SK-N-SH treated with all-trans-retinoic acid at 6 μM for 48 hours (cell line): ENCODE results near the gene TRABD2A.

Experiments
- ATAC-seq: fragments of 200-7000 bp; cut with Tn5 transposase; 3 replicates; pipeline ENCODE4 v1.9.1; 2020; ENCODE audit warnings: mild to moderate bottlenecking, moderate library complexity
- ARNTL ChIP-seq: fragments of 450-650 bp; formaldehyde crosslinking; IDR thresholded peaks from 2 replicates; pipeline ENCODE4 v1.5.0; 2020; ENCODE audit warnings: low read depth, mild to moderate bottlenecking, moderate library complexity, borderline replicate concordance
- BACH2 ChIP-seq: fragments of 250-450 bp; sonication (Bioruptor Pico); IDR thresholded peaks from 2 replicates; pipeline ENCODE4 v1.9.0; 2021; ENCODE audit warnings: mild to moderate bottlenecking, borderline replicate concordance
- CSDC2 ChIP-seq: fragments of 250-450 bp; sonication (Bioruptor Pico); IDR thresholded peaks from 2 replicates; pipeline ENCODE4 v1.5.0; 2020; ENCODE audit warnings: mild to moderate bottlenecking, moderate library complexity
- GLIS3 ChIP-seq: fragments of 250-450 bp; sonication (Bioruptor Pico); IDR thresholded peaks from 2 replicates; pipeline ENCODE4 v1.5.0; 2020; ENCODE audit warnings: mild to moderate bottlenecking, moderate library complexity
- ISL1 ChIP-seq: fragments of 250-450 bp; sonication (Bioruptor Pico); IDR thresholded peaks from 2 replicates; pipeline ENCODE4 v2.1.2; 2022; ENCODE audit warnings: mild to moderate bottlenecking, moderate library complexity
- PPARA ChIP-seq: fragments of 250-450 bp; sonication (Bioruptor Pico); IDR thresholded peaks from 2 replicates; pipeline ENCODE4 v1.5.0; 2020; ENCODE audit warnings: mild to moderate bottlenecking, borderline replicate concordance
- SNAI2 ChIP-seq: fragments of 250-450 bp; sonication (Bioruptor Pico); IDR thresholded peaks from 2 replicates; pipeline ENCODE4 v1.5.0; 2020; ENCODE audit warnings: mild to moderate bottlenecking, moderate library complexity
- TCF4 ChIP-seq: fragments of 250-450 bp; sonication (Bioruptor Pico); IDR thresholded peaks from 2 replicates; pipeline ENCODE4 v1.8.0; 2021; ENCODE audit warnings: mild to moderate bottlenecking, moderate library complexity, borderline replicate concordance
- ZFP3 ChIP-seq: fragments of 250-450 bp; sonication (Bioruptor Pico); IDR thresholded peaks from 2 replicates; pipeline ENCODE4 v1.5.0; 2020; ENCODE audit warnings: mild to moderate bottlenecking, moderate library complexity
- ZFP30 ChIP-seq: fragments of 450-650 bp; formaldehyde crosslinking; IDR thresholded peaks from 2 replicates; pipeline ENCODE4 v1.5.0; 2022; ENCODE audit warnings: mild to moderate bottlenecking, moderate library complexity
- ZNF565 ChIP-seq: fragments of 450-650 bp; formaldehyde crosslinking; conservative IDR thresholded peaks from 2 replicates; pipeline ENCODE4 v1.5.0; 2020; ENCODE audit warnings: low read depth, mild to moderate bottlenecking, moderate library complexity
- ZNF70 ChIP-seq: fragments of 450-650 bp; formaldehyde crosslinking; IDR thresholded peaks from 2 replicates; pipeline ENCODE4 v1.5.0; 2020; ENCODE audit warnings: mild to moderate bottlenecking, moderate library complexity
- ZNF8 ChIP-seq: fragments of 450-650 bp; formaldehyde crosslinking; IDR thresholded peaks from 2 replicates; pipeline ENCODE4 v1.5.0; 2020; ENCODE audit warnings: mild to moderate bottlenecking, moderate library complexity
- TF ChIP-seq, protein P1 (sequence below): fragments of 250-450 bp; sonication (Bioruptor Pico); IDR thresholded peaks from 2 replicates; pipeline ENCODE4 v1.5.0; 2020; ENCODE audit warnings: mild to moderate bottlenecking, moderate library complexity
- TF ChIP-seq, protein P2 (sequence below): fragments of 250-450 bp; sonication (Bioruptor Pico); IDR thresholded peaks from 2 replicates; pipeline ENCODE4 v1.5.1; 2020; ENCODE audit warnings: low read depth, mild to moderate bottlenecking, moderate library complexity
- TF ChIP-seq, protein P3 (sequence below): fragments of 250-450 bp; sonication (Bioruptor Pico); IDR thresholded peaks from 2 replicates; pipeline ENCODE4 v1.8.0; 2020; ENCODE audit warnings: mild to moderate bottlenecking, moderate library complexity, borderline replicate concordance
- TF ChIP-seq, protein P4 (sequence below): fragments of 250-450 bp; sonication (Bioruptor Pico); IDR thresholded peaks from 2 replicates; pipeline ENCODE4 v1.8.0; 2021; ENCODE audit warnings: low read depth, mild to moderate bottlenecking, moderate library complexity, borderline replicate concordance

Gene TRABD2A

GRCh38 chr2:84849271-84849952 lies 31.5 kb downstream of the TRABD2A start:
- ATAC-seq = no peak
- TF ChIP-seq, protein P1, sequence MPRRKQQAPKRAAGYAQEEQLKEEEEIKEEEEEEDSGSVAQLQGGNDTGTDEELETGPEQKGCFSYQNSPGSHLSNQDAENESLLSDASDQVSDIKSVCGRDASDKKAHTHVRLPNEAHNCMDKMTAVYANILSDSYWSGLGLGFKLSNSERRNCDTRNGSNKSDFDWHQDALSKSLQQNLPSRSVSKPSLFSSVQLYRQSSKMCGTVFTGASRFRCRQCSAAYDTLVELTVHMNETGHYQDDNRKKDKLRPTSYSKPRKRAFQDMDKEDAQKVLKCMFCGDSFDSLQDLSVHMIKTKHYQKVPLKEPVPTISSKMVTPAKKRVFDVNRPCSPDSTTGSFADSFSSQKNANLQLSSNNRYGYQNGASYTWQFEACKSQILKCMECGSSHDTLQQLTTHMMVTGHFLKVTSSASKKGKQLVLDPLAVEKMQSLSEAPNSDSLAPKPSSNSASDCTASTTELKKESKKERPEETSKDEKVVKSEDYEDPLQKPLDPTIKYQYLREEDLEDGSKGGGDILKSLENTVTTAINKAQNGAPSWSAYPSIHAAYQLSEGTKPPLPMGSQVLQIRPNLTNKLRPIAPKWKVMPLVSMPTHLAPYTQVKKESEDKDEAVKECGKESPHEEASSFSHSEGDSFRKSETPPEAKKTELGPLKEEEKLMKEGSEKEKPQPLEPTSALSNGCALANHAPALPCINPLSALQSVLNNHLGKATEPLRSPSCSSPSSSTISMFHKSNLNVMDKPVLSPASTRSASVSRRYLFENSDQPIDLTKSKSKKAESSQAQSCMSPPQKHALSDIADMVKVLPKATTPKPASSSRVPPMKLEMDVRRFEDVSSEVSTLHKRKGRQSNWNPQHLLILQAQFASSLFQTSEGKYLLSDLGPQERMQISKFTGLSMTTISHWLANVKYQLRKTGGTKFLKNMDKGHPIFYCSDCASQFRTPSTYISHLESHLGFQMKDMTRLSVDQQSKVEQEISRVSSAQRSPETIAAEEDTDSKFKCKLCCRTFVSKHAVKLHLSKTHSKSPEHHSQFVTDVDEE = no peak
- TF ChIP-seq BACH2 (CRISPR knock-in tag) = no peak
- TF ChIP-seq, all 23 proteins: peak for 0

- ATAC-seq = no peak
- TF ChIP-seq ZFP3 (CRISPR knock-in tag) = no peak
- TF ChIP-seq ARNTL (CRISPR knock-in tag) = no peak
- no peak for TF ChIP-seq ZNF565
- no peak for TF ChIP-seq GLIS3
- TF ChIP-seq, protein P2, sequence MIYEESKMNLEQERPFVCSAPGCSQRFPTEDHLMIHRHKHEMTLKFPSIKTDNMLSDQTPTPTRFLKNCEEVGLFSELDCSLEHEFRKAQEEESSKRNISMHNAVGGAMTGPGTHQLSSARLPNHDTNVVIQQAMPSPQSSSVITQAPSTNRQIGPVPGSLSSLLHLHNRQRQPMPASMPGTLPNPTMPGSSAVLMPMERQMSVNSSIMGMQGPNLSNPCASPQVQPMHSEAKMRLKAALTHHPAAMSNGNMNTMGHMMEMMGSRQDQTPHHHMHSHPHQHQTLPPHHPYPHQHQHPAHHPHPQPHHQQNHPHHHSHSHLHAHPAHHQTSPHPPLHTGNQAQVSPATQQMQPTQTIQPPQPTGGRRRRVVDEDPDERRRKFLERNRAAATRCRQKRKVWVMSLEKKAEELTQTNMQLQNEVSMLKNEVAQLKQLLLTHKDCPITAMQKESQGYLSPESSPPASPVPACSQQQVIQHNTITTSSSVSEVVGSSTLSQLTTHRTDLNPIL (CRISPR knock-in tag) = no peak
- no peak for TF ChIP-seq PPARA (CRISPR knock-in tag)
- no peak for TF ChIP-seq TCF4
- TF ChIP-seq ZNF70 = no peak
Observed at GRCh38 chr2:84847326-84848050, 33.4 kb downstream of the TRABD2A start.

- no peak for ATAC-seq
- no peak for TF ChIP-seq ARNTL (CRISPR knock-in tag)
- TF ChIP-seq ZNF565 = no peak
- TF ChIP-seq, protein P2 (CRISPR knock-in tag) = no peak
- TF ChIP-seq CSDC2 (CRISPR knock-in tag) = no peak
- no peak for TF ChIP-seq ISL1 (CRISPR knock-in tag)
- no peak for TF ChIP-seq ZNF8 (CRISPR knock-in tag)
- TF ChIP-seq, protein P3, sequence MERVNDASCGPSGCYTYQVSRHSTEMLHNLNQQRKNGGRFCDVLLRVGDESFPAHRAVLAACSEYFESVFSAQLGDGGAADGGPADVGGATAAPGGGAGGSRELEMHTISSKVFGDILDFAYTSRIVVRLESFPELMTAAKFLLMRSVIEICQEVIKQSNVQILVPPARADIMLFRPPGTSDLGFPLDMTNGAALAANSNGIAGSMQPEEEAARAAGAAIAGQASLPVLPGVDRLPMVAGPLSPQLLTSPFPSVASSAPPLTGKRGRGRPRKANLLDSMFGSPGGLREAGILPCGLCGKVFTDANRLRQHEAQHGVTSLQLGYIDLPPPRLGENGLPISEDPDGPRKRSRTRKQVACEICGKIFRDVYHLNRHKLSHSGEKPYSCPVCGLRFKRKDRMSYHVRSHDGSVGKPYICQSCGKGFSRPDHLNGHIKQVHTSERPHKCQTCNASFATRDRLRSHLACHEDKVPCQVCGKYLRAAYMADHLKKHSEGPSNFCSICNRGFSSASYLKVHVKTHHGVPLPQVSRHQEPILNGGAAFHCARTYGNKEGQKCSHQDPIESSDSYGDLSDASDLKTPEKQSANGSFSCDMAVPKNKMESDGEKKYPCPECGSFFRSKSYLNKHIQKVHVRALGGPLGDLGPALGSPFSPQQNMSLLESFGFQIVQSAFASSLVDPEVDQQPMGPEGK (CRISPR knock-in tag) = no peak
- TF ChIP-seq ZFP30 = no peak
- TF ChIP-seq, protein P4, sequence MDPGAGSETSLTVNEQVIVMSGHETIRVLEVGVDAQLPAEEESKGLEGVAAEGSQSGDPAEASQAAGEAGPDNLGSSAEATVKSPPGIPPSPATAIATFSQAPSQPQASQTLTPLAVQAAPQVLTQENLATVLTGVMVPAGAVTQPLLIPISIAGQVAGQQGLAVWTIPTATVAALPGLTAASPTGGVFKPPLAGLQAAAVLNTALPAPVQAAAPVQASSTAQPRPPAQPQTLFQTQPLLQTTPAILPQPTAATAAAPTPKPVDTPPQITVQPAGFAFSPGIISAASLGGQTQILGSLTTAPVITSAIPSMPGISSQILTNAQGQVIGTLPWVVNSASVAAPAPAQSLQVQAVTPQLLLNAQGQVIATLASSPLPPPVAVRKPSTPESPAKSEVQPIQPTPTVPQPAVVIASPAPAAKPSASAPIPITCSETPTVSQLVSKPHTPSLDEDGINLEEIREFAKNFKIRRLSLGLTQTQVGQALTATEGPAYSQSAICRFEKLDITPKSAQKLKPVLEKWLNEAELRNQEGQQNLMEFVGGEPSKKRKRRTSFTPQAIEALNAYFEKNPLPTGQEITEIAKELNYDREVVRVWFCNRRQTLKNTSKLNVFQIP (CRISPR knock-in tag) = no peak
Observed at GRCh38 chr2:84846741-84847142, 34.1 kb downstream of the TRABD2A start.

GRCh38 chr2:84846041-84846663 lies 34.7 kb downstream of the TRABD2A start:
- no peak for ATAC-seq
- TF ChIP-seq SNAI2 (CRISPR knock-in tag) = no peak
- no peak for TF ChIP-seq PPARA (CRISPR knock-in tag)
- no peak for TF ChIP-seq ZFP3 (CRISPR knock-in tag)
- no peak for TF ChIP-seq ARNTL (CRISPR knock-in tag)
- TF ChIP-seq, protein P3 (CRISPR knock-in tag) = no peak
- TF ChIP-seq, protein P1 = no peak
- no peak for TF ChIP-seq ZFP30
- no peak for TF ChIP-seq GLIS3
- no peak for TF ChIP-seq TCF4
